ENCODE data around the gene USF2.
A peak's percentile ranks its signal among the peaks of the same experiment; 100 is the strongest.

DNA sequence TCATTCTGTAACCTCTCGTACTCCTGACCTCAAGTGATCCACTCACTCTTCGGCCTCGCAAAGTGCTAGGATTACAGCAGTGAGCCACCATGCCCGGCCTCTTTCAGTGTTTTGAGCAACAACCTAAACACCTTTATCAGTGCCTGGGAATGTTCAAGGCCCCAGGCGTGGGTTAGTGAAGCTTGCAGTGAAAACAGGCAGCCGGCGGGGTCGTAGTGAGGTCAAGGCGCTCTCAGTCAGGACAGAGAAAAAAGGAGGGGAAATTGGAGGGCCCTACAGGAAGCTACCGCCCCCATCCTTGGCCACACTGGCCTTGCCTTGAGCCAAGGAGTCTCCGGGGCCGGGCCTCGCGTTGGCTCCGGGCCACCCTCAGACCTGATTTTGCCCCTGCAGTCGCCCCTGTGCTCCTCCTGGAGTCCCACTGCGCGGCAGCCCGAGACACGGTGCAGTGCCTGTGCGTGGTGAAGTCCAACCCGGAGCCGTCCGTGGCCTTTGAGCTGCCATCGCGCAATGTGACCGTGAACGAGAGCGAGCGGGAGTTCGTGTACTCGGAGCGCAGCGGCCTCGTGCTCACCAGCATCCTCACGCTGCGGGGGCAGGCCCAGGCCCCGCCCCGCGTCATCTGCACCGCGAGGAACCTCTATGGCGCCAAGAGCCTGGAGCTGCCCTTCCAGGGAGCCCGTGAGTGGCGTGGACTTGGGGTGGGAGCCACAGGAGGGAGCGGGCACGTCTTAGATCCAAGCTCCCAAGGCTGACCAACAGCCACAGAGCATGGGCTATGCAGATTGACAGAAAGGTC lies 40.9 kb downstream of the USF2 start:
- TF ChIP-seq CTCF (IDR thresholded peaks at IDR 0.05 in 8 of 11, conservative IDR thresholded peaks at IDR 0.05 in 3 of 11) (no peak), POLR2A (IDR thresholded peaks at IDR 0.05) (no peak), POLR2AphosphoS5 (IDR thresholded peaks at IDR 0.05) (peak in 2 of 3 donors; percentile 73)
